ENCODE data around the gene AGTPBP1. TPM values are rescaled to one million over a fixed set of nuclear protein-coding genes. Genes with fewer than 3 reads are reported as not detected.
"Not testable (repeated sequence)": the region's sequence is repeated elsewhere in the genome, so short reads cannot be mapped to it uniquely, and the experiment has no call there.

Gene AGTPBP1
- total RNA-seq, 1 experiment from 2014 or later, result 14.0 TPM

DNA sequence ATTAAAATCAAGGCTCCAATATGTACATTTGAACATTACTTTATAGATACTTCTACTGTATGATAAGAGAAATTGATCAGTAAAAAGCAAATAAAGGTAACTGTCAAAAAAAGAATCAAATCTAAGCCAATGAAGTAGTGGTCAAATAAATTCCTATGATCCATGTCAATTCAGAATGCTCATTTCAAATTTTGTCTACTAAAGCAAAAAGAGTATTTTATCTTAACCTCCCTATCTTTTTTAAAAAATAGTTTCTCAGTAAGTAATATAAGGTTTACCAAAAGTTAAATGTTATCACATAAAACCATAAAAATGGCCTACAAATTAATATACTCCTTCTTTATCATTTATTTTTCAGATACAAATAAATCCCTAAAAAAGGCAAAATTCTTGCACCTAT lies 165.9 kb downstream of the AGTPBP1 start:
- CTCF ChIA-PET, result no interaction called here

DNA sequence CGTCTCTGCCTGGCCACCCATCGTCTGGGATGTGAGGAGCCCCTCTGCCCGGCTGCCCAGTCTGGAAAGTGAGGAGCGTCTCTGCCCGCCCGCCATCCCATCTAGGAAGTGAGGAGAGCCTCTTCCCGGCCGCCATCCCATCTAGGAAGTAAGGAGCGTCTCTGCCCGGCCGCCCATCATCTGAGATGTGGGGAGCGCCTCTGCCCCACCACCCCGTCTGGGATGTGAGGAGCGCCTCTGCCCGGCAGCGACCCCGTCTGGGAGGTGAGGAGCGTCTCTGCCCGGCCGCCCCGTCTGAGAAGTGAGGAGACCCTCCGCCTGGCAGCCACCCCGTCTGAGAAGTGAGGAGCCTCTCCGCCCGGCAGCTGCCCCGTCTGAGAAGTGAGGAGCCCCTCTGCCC lies 168.2 kb downstream of the AGTPBP1 start:
- not testable (repeated sequence) for H3K4me3 Mint-ChIP-seq (ENCODE audit: low read depth, unreplicated experiment); H3K27me3 Mint-ChIP-seq (ENCODE audit: unreplicated experiment)

More for the DNA sequence above, 165.9 kb downstream of the AGTPBP1 start:
- no peak for DNase-seq
- no peaks in the 10 kb centered on the region for H3K9me3 Mint-ChIP-seq (ENCODE audit: low read depth, unreplicated experiment)
- TF ChIP-seq, protein P1, sequence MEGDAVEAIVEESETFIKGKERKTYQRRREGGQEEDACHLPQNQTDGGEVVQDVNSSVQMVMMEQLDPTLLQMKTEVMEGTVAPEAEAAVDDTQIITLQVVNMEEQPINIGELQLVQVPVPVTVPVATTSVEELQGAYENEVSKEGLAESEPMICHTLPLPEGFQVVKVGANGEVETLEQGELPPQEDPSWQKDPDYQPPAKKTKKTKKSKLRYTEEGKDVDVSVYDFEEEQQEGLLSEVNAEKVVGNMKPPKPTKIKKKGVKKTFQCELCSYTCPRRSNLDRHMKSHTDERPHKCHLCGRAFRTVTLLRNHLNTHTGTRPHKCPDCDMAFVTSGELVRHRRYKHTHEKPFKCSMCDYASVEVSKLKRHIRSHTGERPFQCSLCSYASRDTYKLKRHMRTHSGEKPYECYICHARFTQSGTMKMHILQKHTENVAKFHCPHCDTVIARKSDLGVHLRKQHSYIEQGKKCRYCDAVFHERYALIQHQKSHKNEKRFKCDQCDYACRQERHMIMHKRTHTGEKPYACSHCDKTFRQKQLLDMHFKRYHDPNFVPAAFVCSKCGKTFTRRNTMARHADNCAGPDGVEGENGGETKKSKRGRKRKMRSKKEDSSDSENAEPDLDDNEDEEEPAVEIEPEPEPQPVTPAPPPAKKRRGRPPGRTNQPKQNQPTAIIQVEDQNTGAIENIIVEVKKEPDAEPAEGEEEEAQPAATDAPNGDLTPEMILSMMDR (IDR thresholded peaks at IDR 0.05; ENCODE audit: unreplicated experiment), result no peak
- H3K4me1 Mint-ChIP-seq (ENCODE audit: low read depth, unreplicated experiment), result no peaks in the 10 kb centered on the region
- BruUV-seq (replicated peaks), result no TSS peak
- H3K27ac Mint-ChIP-seq (ENCODE audit: unreplicated experiment), result no peak overlapping the region
- H3K4me3 Mint-ChIP-seq (ENCODE audit: low read depth, unreplicated experiment), result no peak overlapping the region
- intact Hi-C loops (cut with micrococcal nuclease; ENCODE audit: unreplicated experiment), result no loop called here
- no peaks in the 10 kb centered on the region for H3K27me3 Mint-ChIP-seq (ENCODE audit: unreplicated experiment)
- H3K36me3 Mint-ChIP-seq (ENCODE audit: insufficient read depth, unreplicated experiment), result no peaks in the 10 kb centered on the region

DNA sequence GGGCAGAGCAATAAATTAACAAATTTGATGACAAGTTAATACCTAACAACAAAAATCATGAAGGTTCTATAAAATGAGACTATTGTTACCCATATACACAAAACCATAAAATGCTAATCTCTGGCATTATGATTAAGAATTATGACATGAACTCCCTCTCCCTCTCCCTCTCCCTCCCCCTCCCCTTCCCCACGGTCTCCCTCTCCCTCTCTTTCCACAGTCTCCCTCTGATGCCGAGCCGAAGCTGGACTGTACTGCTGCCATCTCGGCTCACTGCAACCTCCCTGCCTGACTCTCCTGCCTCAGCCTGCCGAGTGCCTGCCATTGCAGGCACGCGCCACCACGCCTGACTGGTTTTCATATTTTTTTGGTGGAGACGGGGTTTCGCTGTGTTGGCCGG lies 168.8 kb downstream of the AGTPBP1 start:
- H3K27ac Mint-ChIP-seq (ENCODE audit: unreplicated experiment); H3K4me1 Mint-ChIP-seq (ENCODE audit: low read depth, unreplicated experiment); H3K36me3 Mint-ChIP-seq (ENCODE audit: insufficient read depth, unreplicated experiment); BruUV-seq (replicated peaks); H3K27me3 Mint-ChIP-seq (ENCODE audit: unreplicated experiment); H3K4me3 Mint-ChIP-seq (ENCODE audit: low read depth, unreplicated experiment); DNase-seq; CTCF ChIA-PET; intact Hi-C loops (cut with micrococcal nuclease; ENCODE audit: unreplicated experiment); H3K9me3 Mint-ChIP-seq (ENCODE audit: low read depth, unreplicated experiment): not testable (repeated sequence)

More for the DNA sequence above, 168.2 kb downstream of the AGTPBP1 start:
- H3K36me3 Mint-ChIP-seq (ENCODE audit: insufficient read depth, unreplicated experiment); H3K9me3 Mint-ChIP-seq (ENCODE audit: low read depth, unreplicated experiment); CTCF ChIA-PET; H3K27ac Mint-ChIP-seq (ENCODE audit: unreplicated experiment); H3K4me1 Mint-ChIP-seq (ENCODE audit: low read depth, unreplicated experiment); intact Hi-C loops (cut with micrococcal nuclease; ENCODE audit: unreplicated experiment); DNase-seq; BruUV-seq (replicated peaks): not testable (repeated sequence)

DNA sequence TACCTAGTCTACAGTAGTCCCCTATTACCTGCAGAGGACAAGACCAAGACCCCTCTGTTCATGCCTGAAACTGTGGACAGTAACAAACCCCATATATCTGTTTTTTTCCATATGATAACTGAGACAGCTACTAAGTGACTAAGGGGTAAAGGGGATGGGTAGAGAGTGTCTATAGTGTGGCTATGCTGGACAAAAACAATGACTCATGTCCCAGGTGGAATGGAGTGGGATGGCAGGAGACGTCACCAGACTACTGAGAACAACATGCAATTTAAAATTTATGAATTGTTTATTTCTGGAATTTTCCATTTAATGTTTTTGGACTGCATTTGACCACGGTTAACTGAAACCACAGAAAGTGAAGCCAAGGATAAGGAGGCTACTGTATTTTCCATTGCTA lies 171.8 kb downstream of the AGTPBP1 start:
- no peak for DNase-seq
- intact Hi-C loops (cut with micrococcal nuclease; ENCODE audit: unreplicated experiment), result no loop called here
- no peak overlapping the region for H3K27ac Mint-ChIP-seq (ENCODE audit: unreplicated experiment)
- no peaks in the 10 kb centered on the region for H3K4me1 Mint-ChIP-seq (ENCODE audit: low read depth, unreplicated experiment)
- no peaks in the 10 kb centered on the region for H3K9me3 Mint-ChIP-seq (ENCODE audit: low read depth, unreplicated experiment)
- CTCF ChIA-PET, result interaction anchor here (0.5 to 0.6 kb wide), 2 partner anchors 40 to 122 kb away, joined by 3 to 6 read pairs; no protein-coding TSS in a partner anchor
- H3K27me3 Mint-ChIP-seq (ENCODE audit: unreplicated experiment), result no peaks in the 10 kb centered on the region
- no TSS peak for BruUV-seq (replicated peaks)
- no peaks in the 10 kb centered on the region for H3K36me3 Mint-ChIP-seq (ENCODE audit: insufficient read depth, unreplicated experiment)
- H3K4me3 Mint-ChIP-seq (ENCODE audit: low read depth, unreplicated experiment), result no peak overlapping the region
- TF ChIP-seq, protein P1 (IDR thresholded peaks at IDR 0.05; ENCODE audit: unreplicated experiment), result no peak

DNA sequence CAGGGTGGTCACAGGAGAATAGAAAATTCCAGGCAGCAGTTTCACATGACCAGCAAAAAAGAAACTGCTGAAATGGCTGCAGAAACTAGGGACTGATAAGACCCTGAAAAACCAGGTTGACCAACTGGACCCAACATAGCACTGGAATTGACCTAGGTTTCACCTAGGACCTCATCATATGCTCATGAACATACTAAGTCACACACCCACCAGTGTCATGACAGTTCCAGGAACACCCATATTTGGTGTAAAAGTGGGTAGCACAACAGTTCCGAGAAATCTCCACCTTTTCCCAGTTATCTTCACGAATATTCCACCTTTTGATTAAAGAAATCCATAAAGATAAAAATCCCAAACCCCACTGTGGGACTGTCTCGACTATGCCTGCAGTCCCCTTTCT lies 182.2 kb downstream of the AGTPBP1 start:
- TF ChIP-seq, protein P1 (IDR thresholded peaks at IDR 0.05; ENCODE audit: unreplicated experiment), result no peak
- CTCF ChIA-PET, result no interaction called here
- Mint-ChIP-seq H3K9me3 (ENCODE audit: low read depth, unreplicated experiment) (no peaks in the 10 kb centered on the region), H3K27ac (ENCODE audit: unreplicated experiment) (no peak overlapping the region), H3K4me3 (ENCODE audit: low read depth, unreplicated experiment) (no peak overlapping the region), H3K36me3 (ENCODE audit: insufficient read depth, unreplicated experiment) (no peaks in the 10 kb centered on the region), H3K4me1 (ENCODE audit: low read depth, unreplicated experiment) (no peaks in the 10 kb centered on the region), H3K27me3 (ENCODE audit: unreplicated experiment) (no peaks in the 10 kb centered on the region)
- intact Hi-C loops (cut with micrococcal nuclease; ENCODE audit: unreplicated experiment), result no loop called here
- DNase-seq, result no peak
- no TSS peak for BruUV-seq (replicated peaks)
